Stimulated activated naive CD8-positive, alpha-beta T cell treated with anti-CD3 and anti-CD28 coated beads, Interleukin-15, Interleukin-2, amounts not matched to agents 100 U/mL and 50 U/mL, for 24 hours (primary cell): ENCODE data around the gene PTPN13.

Source experiments
- ATAC-seq: fragments of 150-1000 bp; cut with Tn5 transposase; one replicate; pipeline ENCODE4 v1.10.0; 2021
- DNase-seq: peaks from one replicate; pipeline ENCODE4 v3.0.0; 2021

Gene PTPN13

GRCh38 chr4:86821151-86821550, 227.0 kb downstream of the PTPN13 start:
- ATAC-seq = no peak

GRCh38 chr4:86822136-86822535, 228.0 kb downstream of the PTPN13 start:
- DNase-seq (no peak), ATAC-seq (no peak)

More at GRCh38 chr4:86821151-86821550, 227.0 kb downstream of the PTPN13 start:
- no peak for DNase-seq

- ATAC-seq = no peak
Observed at GRCh38 chr4:86825511-86825910, 231.4 kb downstream of the PTPN13 start.

GRCh38 chr4:86831262-86832130, 237.4 kb downstream of the PTPN13 start:
- no peak for DNase-seq
- no peak for ATAC-seq

More at GRCh38 chr4:86825511-86825910, 231.4 kb downstream of the PTPN13 start:
- no peak for DNase-seq

GRCh38 chr4:86833615-86834014, 239.5 kb downstream of the PTPN13 start:
- ATAC-seq (no peak), DNase-seq (no peak)

GRCh38 chr4:86834901-86835300, 240.8 kb downstream of the PTPN13 start:
- ATAC-seq = no peak
- DNase-seq = no peak

GRCh38 chr4:86835677-86836076, 241.6 kb downstream of the PTPN13 start:
- no peak for ATAC-seq
- DNase-seq = no peak

- DNase-seq (no peak), ATAC-seq (no peak)
Observed at GRCh38 chr4:86837691-86838503, 243.8 kb downstream of the PTPN13 start.

- DNase-seq (no peak), ATAC-seq (no peak)
Observed at GRCh38 chr4:86840858-86841257, 246.7 kb downstream of the PTPN13 start.

- ATAC-seq (no peak), DNase-seq (no peak)
Observed at GRCh38 chr4:86841309-86841708, 247.2 kb downstream of the PTPN13 start.

GRCh38 chr4:86845593-86845992, 251.5 kb downstream of the PTPN13 start:
- ATAC-seq = no peak
- DNase-seq = no peak

- no peak for ATAC-seq
- DNase-seq = no peak
Observed at GRCh38 chr4:86846921-86847320, 252.8 kb downstream of the PTPN13 start.

GRCh38 chr4:86847571-86847970, 253.5 kb downstream of the PTPN13 start:
- DNase-seq (no peak), ATAC-seq (no peak)

GRCh38 chr4:86848136-86848535, 254.0 kb downstream of the PTPN13 start:
- ATAC-seq = no peak
- no peak for DNase-seq

- DNase-seq = no peak
- ATAC-seq = no peak
Observed at GRCh38 chr4:86848732-86849619, 254.9 kb downstream of the PTPN13 start, which contains the start of gene SLC10A6. Gene SLC10A6, minus strand, starts transcription at chr4:86849384. Its CDS starts 269 bp downstream, at chr4:86849115.

GRCh38 chr4:86853209-86853608, 259.1 kb downstream of the PTPN13 start:
- no peak for ATAC-seq
- no peak for DNase-seq

GRCh38 chr4:86855572-86855971, 261.5 kb downstream of the PTPN13 start:
- DNase-seq = no peak

GRCh38 chr4:86856896-86857295, 262.8 kb downstream of the PTPN13 start:
- ATAC-seq = no peak
- DNase-seq = no peak

More at GRCh38 chr4:86855572-86855971, 261.5 kb downstream of the PTPN13 start:
- no peak for ATAC-seq

- no peak for ATAC-seq
- DNase-seq = no peak
Observed at GRCh38 chr4:86857341-86858052, 263.4 kb downstream of the PTPN13 start.
